K562 (cell line): Measurements from ENCODE around the gene CFAP90. TPM values are rescaled to one million over a fixed set of nuclear protein-coding genes. Genes with fewer than 3 reads are reported as not detected.

ENCODE experiments used
- ATAC-seq: fragments of 200-7000 bp; cut with Tn5 transposase; 3 replicates; pipeline ENCODE4 v1.9.1; 2020; ENCODE audit warnings: moderate library complexity
- BruUV-seq: library from RNA; stranded (reverse); fragments of 400-500 nt; replicated peaks from 2 replicates; lab custom pipeline; 2021; lab: Mats Ljungman, UMichigan
- CTCF ChIA-PET: fragments of 300-600 bp; formaldehyde crosslinking; extraction: SDS; loops from one replicate; lab custom pipeline; 2021; ENCODE audit warnings: low intra/inter-chr PET ratio; lab: Yijun Ruan, JAX
- POLR2A ChIA-PET: fragments of 300-600, 350-650 bp; sonication (Branson Sonifier 250); formaldehyde crosslinking; extraction: SDS; loops from one replicate; lab custom pipeline; 2021; ENCODE audit warnings: antibody characterized with exemption, inconsistent platforms; lab: Yijun Ruan, JAX
- DNase-seq, 4 experiments: peaks; one replicate each; pipeline versions ENCODE4 v3.0.0 to v3.0.0-alpha.2; 2011 to 2018; ENCODE audit warnings: low spot score in 3 of 4, mixed read lengths in 3 of 4; ENCODE audit errors: extremely low read depth in 1 of 4
- FAIRE-seq: peaks from 2 replicates; lab custom pipeline; 2011; peaks lifted over from hg19 to GRCh38; lab: Jason Lieb, UNC
- H2AFZ ChIP-seq: 2 replicates; pipeline ENCODE4 v1.6.0; 2011; ENCODE audit warnings: low read depth, low read length, control low read depth, inconsistent platforms
- H3K27ac ChIP-seq: fragments of 200-600 bp; 3 replicates; pipeline ENCODE4 v1.8.0; 2011; ENCODE audit warnings: low read depth, mild to moderate bottlenecking, control low read depth, inconsistent platforms, low read length, moderate library complexity, mixed read lengths; ENCODE audit errors: extremely low read depth
- H3K27me3 ChIP-seq, 2 experiments: fragments of 300-600 bp in 1 of 2; 2 replicates in 1 of 2; 3 replicates in 1 of 2; pipeline versions ENCODE4 v1.6.0 to v1.8.0; 2011; ENCODE audit warnings: inconsistent platforms in 2 of 2, low read length in 2 of 2, mild to moderate bottlenecking in 1 of 2, mixed read lengths in 1 of 2, moderate library complexity in 1 of 2; ENCODE audit not compliant: control insufficient read depth in 2 of 2, insufficient read depth in 2 of 2
- H3K36me3 ChIP-seq: fragments of 300-600 bp; 3 replicates; pipeline ENCODE4 v1.8.0; 2011; ENCODE audit warnings: mild to moderate bottlenecking, low read length, inconsistent platforms; ENCODE audit not compliant: control insufficient read depth, insufficient read depth
- H3K4me1 ChIP-seq, 2 experiments: fragments of 200-600 bp in 1 of 2; replicated peaks in 1 of 2; 2 replicates in 1 of 2; 3 replicates in 1 of 2; pipeline versions ENCODE4 v1.5.1 to v1.8.0; 2011; ENCODE audit warnings: inconsistent platforms in 2 of 2, low read length in 2 of 2, mild to moderate bottlenecking in 1 of 2, mixed read lengths in 1 of 2, moderate library complexity in 1 of 2; ENCODE audit not compliant: control insufficient read depth in 2 of 2, insufficient read depth in 2 of 2
- H3K4me2 ChIP-seq: 2 replicates; pipeline ENCODE4 v1.6.1; 2011; ENCODE audit warnings: low read length, control low read depth, inconsistent platforms, mixed read lengths; ENCODE audit not compliant: insufficient read depth
- H3K4me3 ChIP-seq: fragments of 200-600 bp; sonication (generic), shearing (Covaris generic); 2 replicates; pipeline ENCODE4 v1.5.1; 2016; ENCODE audit warnings: control low read depth, inconsistent platforms
- H3K79me2 ChIP-seq: fragments of 200-600 bp; 3 replicates; pipeline ENCODE4 v1.8.0; 2011; ENCODE audit warnings: low read length, inconsistent platforms; ENCODE audit not compliant: control insufficient read depth, insufficient read depth
- H3K9ac ChIP-seq, 2 experiments: 2 replicates each; pipeline versions ENCODE4 v1.6.0 to v1.6.1; 2011; ENCODE audit warnings: low read depth in 2 of 2, low read length in 2 of 2, control low read depth in 1 of 2, inconsistent platforms in 1 of 2, mild to moderate bottlenecking in 1 of 2, mixed read lengths in 1 of 2; ENCODE audit not compliant: insufficient read depth in 1 of 2
- H3K9me1 ChIP-seq: one replicate; pipeline ENCODE4 v1.6.0; 2011; ENCODE audit warnings: inconsistent platforms, mild to moderate bottlenecking, low read length, moderate library complexity; ENCODE audit not compliant: control insufficient read depth, insufficient read depth
- H3K9me3 ChIP-seq: replicated peaks from 2 replicates; pipeline ENCODE4 v1.5.1; 2011; ENCODE audit warnings: low read depth, low read length, inconsistent platforms; ENCODE audit not compliant: control insufficient read depth, insufficient read depth
- H4K20me1 ChIP-seq: replicated peaks from 2 replicates; pipeline ENCODE4 v1.6.1; 2011; ENCODE audit warnings: low read length, inconsistent platforms, mixed read lengths; ENCODE audit not compliant: control insufficient read depth, insufficient read depth
- ARID3B ChIP-seq: fragments of 250-450 bp; sonication (Bioruptor Pico); IDR thresholded peaks from 2 replicates; pipeline ENCODE4 v1.4.0; 2020; ENCODE audit warnings: borderline replicate concordance
- CREB1 ChIP-seq, 2 experiments: sonication (generic) in 1 of 2; formaldehyde crosslinking in 1 of 2; IDR thresholded peaks; 2 replicates each; pipeline versions ENCODE4 v1.6.1 to v1.8.0; 2012 to 2022; ENCODE audit warnings: inconsistent platforms in 1 of 2, mild to moderate bottlenecking in 1 of 2, missing genetic modification reagents in 1 of 2, moderate library complexity in 1 of 2
- CTCFL ChIP-seq: IDR thresholded peaks from 2 replicates; pipeline ENCODE4 v1.6.1; 2011; ENCODE audit warnings: borderline replicate concordance, low read depth, mild to moderate bottlenecking, moderate library complexity, low read length; ENCODE audit not compliant: insufficient read depth, poor library complexity, severe bottlenecking
- DDX20 ChIP-seq: fragments of 450-650 bp; IDR thresholded peaks from 2 replicates; pipeline ENCODE4 v1.6.1; 2016; ENCODE audit warnings: missing genetic modification characterization, low read depth, mild to moderate bottlenecking, missing compliant biosample characterization, moderate library complexity
- E2F5 ChIP-seq: sonication (generic); formaldehyde crosslinking; IDR thresholded peaks from 2 replicates; pipeline ENCODE4 v1.8.0; 2022; ENCODE audit warnings: mild to moderate bottlenecking, missing genetic modification reagents
- ELF1 ChIP-seq: fragments of 200-800 bp; sonication (Bioruptor generic); IDR thresholded peaks from 2 replicates; pipeline ENCODE4 v1.6.1; 2016; ENCODE audit warnings: missing genetic modification characterization, missing compliant biosample characterization
- HDAC2 ChIP-seq: fragments of 450-650 bp; IDR thresholded peaks from 2 replicates; pipeline ENCODE4 v1.6.1; 2016; ENCODE audit warnings: mild to moderate bottlenecking
- NBN ChIP-seq: fragments of 450-650 bp; IDR thresholded peaks from 2 replicates; pipeline ENCODE4 v1.6.1; 2016; ENCODE audit warnings: low read depth, mild to moderate bottlenecking
- PHF20 ChIP-seq: fragments of 450-650 bp; IDR thresholded peaks from 2 replicates; pipeline ENCODE4 v1.6.1; 2018; ENCODE audit not compliant: partially characterized antibody
- SP1 ChIP-seq: sonication (generic); formaldehyde crosslinking; IDR thresholded peaks from 2 replicates; pipeline ENCODE4 v1.8.1; 2022; ENCODE audit warnings: mild to moderate bottlenecking, missing genetic modification reagents
- USF1 ChIP-seq: sonication (generic); formaldehyde crosslinking; IDR thresholded peaks from 2 replicates; pipeline ENCODE4 v1.9.0; 2022; ENCODE audit warnings: mild to moderate bottlenecking, missing genetic modification reagents
- XRCC4 ChIP-seq: IDR thresholded peaks from one replicate; pipeline ENCODE4 v1.6.1; 2011; ENCODE audit not compliant: insufficient read depth, insufficient read length; ENCODE audit errors: extremely low read depth
- ZHX1 ChIP-seq: fragments of 150-350 bp; conservative IDR thresholded peaks from 2 replicates; pipeline ENCODE4 v1.6.1; 2014; ENCODE audit warnings: low read length
- ZNF143 ChIP-seq: sonication (generic); formaldehyde crosslinking; IDR thresholded peaks from 2 replicates; pipeline ENCODE4 v1.9.0; 2022; ENCODE audit warnings: mild to moderate bottlenecking, missing genetic modification reagents
- WGBS: fragments of 100-300 bp; shearing (Covaris generic); methylation state at CpG from one replicate; pipeline ENCODE4 v1.1.6; 2016; ENCODE audit warnings: low coverage, mixed read lengths; ENCODE audit not compliant: insufficient coverage; ENCODE audit errors: missing lambda C conversion rate; 5-methylcytosine and 5-hydroxymethylcytosine counted together
- in situ Hi-C: fragments of 300-500 bp; cut with MboI; formaldehyde crosslinking; loops from 4 replicates; pipeline ENCODE4 v1.15.0; 2018; ENCODE audit warnings: inconsistent platforms, mixed read lengths
- intact Hi-C: fragments of 100-400 bp; cut with micrococcal nuclease; formaldehyde crosslinking; loops from 2 replicates; pipeline ENCODE4 v1.14.2; 2022
- polyA plus RNA-seq, 8 experiments: library from polyadenylated mRNA; depleted of rRNA in 4 of 8; stranded (reverse) in 5 of 8; unstranded in 3 of 8; fragments of >200 nt; fragmentation: Nextera tagmentation in 2 of 8; fragmentation: Illumina TruSeq in 1 of 8; extraction: Ambion mirVana in 2 of 8; extraction: Trizol in 1 of 8; gene quantifications; 2 replicates each; pipeline versions ENCODE4 v1.2.1 to v1.2.3, GENCODE V29; 2011 to 2014; ENCODE audit warnings: inconsistent platforms in 1 of 8, missing spikeins in 1 of 8
- total RNA-seq, 7 experiments: library from RNA; depleted of rRNA in 6 of 7; stranded (reverse); fragments of >200 nt in 6 of 7; fragmentation: Illumina TruSeq in 2 of 7; extraction: Trizol in 2 of 7; gene quantifications; 2 replicates each; pipeline versions ENCODE4 v1.2.1 to v1.2.3, GENCODE V29; 2011 to 2021; ENCODE audit warnings: low replicate concordance in 1 of 7

CFAP90 gene
- total and polyA plus RNA-seq, 9 of the 15 experiments (the other 6 are each of a cell fraction or from before 2014, with no cell fraction given), result not detected

GRCh38 chr5:7845557-7845956 lies 5.4 kb downstream of the CFAP90 start:
- Histone ChIP-seq H3K9ac (no peak overlapping the region), H3K79me2 (no peaks in the 10 kb centered on the region), H3K36me3 (no peaks in the 10 kb centered on the region), H3K9me3 (no peaks in the 10 kb centered on the region), H3K27me3 (peaks cover 16 to 30% of the 10 kb centered on the region in 2 experiments; a peak in 4 of 5 replicates), H3K27ac (no peak overlapping the region), H2AFZ (no peak overlapping the region), H3K4me2 (no peak overlapping the region), H3K4me3 (no peak overlapping the region), H4K20me1 (no peaks in the 10 kb centered on the region), H3K9me1 (no peaks in the 10 kb centered on the region), H3K4me1 (peaks cover 0 to 4% of the 10 kb centered on the region in 2 experiments; a peak in 1 of 5 replicates)
- FAIRE-seq (no peak), ATAC-seq (no peak), DNase-seq (no peak)
- ChIA-PET POLR2A (interaction anchor here (0.9 to 1.0 kb wide), 3 partner anchors 9 to 23 kb away, joined by 3 to 4 read pairs (median 3); no protein-coding TSS in a partner anchor), CTCF (no interaction called here)
- WGBS, result 2% methylated on average over 7 of the region's 7 CpGs
- in situ Hi-C loops, result no loop called here
- intact Hi-C loops, result no loop called here
- no TSS peak for BruUV-seq
- TF ChIP-seq CREB1 (IDR thresholded peaks at IDR 0.05), result no peak
- no peak for TF ChIP-seq CREB1 (CRISPR knock-in tag; IDR thresholded peaks at IDR 0.05)
- no peak for TF ChIP-seq ZHX1
- no peak for TF ChIP-seq XRCC4
- TF ChIP-seq HDAC2, result no peak
- TF ChIP-seq CTCFL, result no peak
- TF ChIP-seq E2F5, result no peak
- TF ChIP-seq ZNF143 (CRISPR knock-in tag), result no peak
- no peak for TF ChIP-seq USF1 (CRISPR knock-in tag)
- no peak for TF ChIP-seq ELF1 (tag)
- TF ChIP-seq ARID3B (CRISPR knock-in tag), result no peak
- no peak for TF ChIP-seq PHF20
- TF ChIP-seq DDX20 (tag), result no peak
- TF ChIP-seq NBN, result no peak
- no peak for TF ChIP-seq SP1 (CRISPR knock-in tag)
